Measurements from ENCODE around the gene RBAK. TPM values are rescaled to one million over a fixed set of nuclear protein-coding genes. Genes with fewer than 3 reads are reported as not detected.
"Not testable (repeated sequence)": the region's sequence is repeated elsewhere in the genome, so short reads cannot be mapped to it uniquely, and the experiment has no call there.

RBAK gene
- total RNA-seq, 2 donors from 2014 or later: 8.3 to 15.9 TPM

GRCh38 chr7:5063698-5064097 lies 18.0 kb downstream of the RBAK start:
- no peak for ATAC-seq (ENCODE audit: insufficient number of reproducible peaks, low FRiP score, low read depth)
- no peak for TF ChIP-seq CTCF (IDR thresholded peaks at IDR 0.05)
- H3K27me3 ChIP-seq (replicated peaks; ENCODE audit: insufficient read depth): no peaks in the 10 kb centered on the region
- H3K4me3 ChIP-seq: no peak overlapping the region
- peaks cover 64% of the 10 kb centered on the region for H3K36me3 ChIP-seq
- peaks cover 93% of the 10 kb centered on the region for H3K9me3 ChIP-seq
- H3K4me1 ChIP-seq (ENCODE audit: control insufficient read depth in 1 of 2, low read depth in 2 of 2): no peaks in the 10 kb centered on the region
- DNase-seq (ENCODE audit: low spot score): no peak
- no peak overlapping the region for H3K27ac ChIP-seq

DNA sequence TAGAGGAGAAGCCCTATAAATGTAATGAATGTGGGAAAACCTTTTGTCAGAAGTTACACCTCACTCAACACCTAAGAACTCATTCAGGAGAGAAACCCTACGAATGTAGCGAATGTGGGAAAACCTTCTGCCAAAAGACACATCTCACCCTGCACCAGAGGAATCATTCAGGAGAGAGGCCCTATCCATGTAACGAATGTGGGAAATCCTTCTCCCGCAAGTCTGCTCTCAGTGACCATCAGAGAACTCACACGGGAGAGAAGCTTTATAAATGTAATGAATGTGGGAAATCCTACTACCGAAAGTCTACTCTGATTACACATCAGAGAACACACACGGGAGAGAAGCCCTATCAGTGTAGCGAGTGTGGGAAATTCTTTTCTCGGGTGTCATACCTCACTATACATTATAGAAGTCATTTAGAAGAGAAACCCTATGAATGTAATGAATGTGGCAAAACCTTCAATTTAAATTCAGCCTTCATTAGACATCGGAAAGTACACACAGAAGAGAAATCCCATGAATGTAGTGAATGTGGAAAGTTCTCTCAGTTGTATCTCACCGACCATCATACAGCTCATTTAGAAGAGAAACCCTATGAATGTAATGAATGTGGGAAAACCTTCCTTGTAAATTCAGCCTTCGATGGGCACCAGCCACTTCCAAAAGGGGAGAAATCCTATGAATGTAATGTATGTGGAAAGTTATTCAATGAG lies 18.9 kb downstream of the RBAK start:
- no peaks in the 10 kb centered on the region for H3K4me1 ChIP-seq (ENCODE audit: control insufficient read depth in 1 of 2, low read depth in 2 of 2)
- TF ChIP-seq CTCF (IDR thresholded peaks at IDR 0.05): no peak
- peaks cover 95% of the 10 kb centered on the region for H3K9me3 ChIP-seq
- ATAC-seq (ENCODE audit: insufficient number of reproducible peaks, low FRiP score, low read depth) (no peak), DNase-seq (ENCODE audit: low spot score) (no peak)
- no peaks in the 10 kb centered on the region for H3K27me3 ChIP-seq (replicated peaks; ENCODE audit: insufficient read depth)
- H3K4me3 ChIP-seq: peak overlapping the region; percentile 36
- no peak overlapping the region for H3K27ac ChIP-seq
- H3K36me3 ChIP-seq: peaks cover 55% of the 10 kb centered on the region

- DNase-seq (ENCODE audit: low spot score) (no peak), ATAC-seq (ENCODE audit: insufficient number of reproducible peaks, low FRiP score, low read depth) (no peak)
- Histone ChIP-seq H3K9me3 (peaks cover 100% of the 10 kb centered on the region), H3K4me1 (ENCODE audit: control insufficient read depth in 1 of 2, low read depth in 2 of 2) (no peaks in the 10 kb centered on the region), H3K27ac (no peak overlapping the region), H3K4me3 (no peak overlapping the region), H3K27me3 (replicated peaks; ENCODE audit: insufficient read depth) (no peaks in the 10 kb centered on the region), H3K36me3 (peaks cover 50% of the 10 kb centered on the region)
- TF ChIP-seq CTCF (IDR thresholded peaks at IDR 0.05): no peak
These were observed 19.4 kb downstream of the RBAK start for GRCh38 chr7:5065107-5065407.

DNA sequence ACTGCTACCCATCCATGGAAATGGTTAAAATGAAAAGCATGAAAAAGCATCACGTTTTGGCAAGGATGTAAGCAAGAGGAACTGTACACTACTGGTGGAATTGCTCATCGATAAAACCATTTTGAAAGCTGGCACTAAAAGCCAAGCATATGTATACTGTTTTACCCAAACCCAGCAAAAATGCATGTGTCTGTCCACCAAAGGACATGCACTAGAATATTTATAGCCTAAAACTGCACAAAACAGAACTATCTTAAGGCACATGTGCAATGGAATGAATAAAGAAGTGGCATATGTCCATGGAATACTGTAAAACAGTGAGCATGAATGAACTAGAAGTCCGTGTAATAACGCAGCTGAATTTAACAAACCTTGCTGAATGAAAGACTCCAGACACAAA lies 22.9 kb downstream of the RBAK start:
- DNase-seq (ENCODE audit: low spot score) (no peak), ATAC-seq (ENCODE audit: insufficient number of reproducible peaks, low FRiP score, low read depth) (no peak)
- TF ChIP-seq CTCF (IDR thresholded peaks at IDR 0.05): no peak
- Histone ChIP-seq H3K27me3 (replicated peaks; ENCODE audit: insufficient read depth) (no peaks in the 10 kb centered on the region), H3K36me3 (peaks cover 16% of the 10 kb centered on the region), H3K4me3 (no peak overlapping the region), H3K4me1 (ENCODE audit: control insufficient read depth in 1 of 2, low read depth in 2 of 2) (no peaks in the 10 kb centered on the region), H3K27ac (no peak overlapping the region), H3K9me3 (peaks cover 76% of the 10 kb centered on the region)

GRCh38 chr7:5070206-5070605 lies 24.5 kb downstream of the RBAK start:
- no peak for TF ChIP-seq CTCF (IDR thresholded peaks at IDR 0.05)
- DNase-seq (ENCODE audit: low spot score) (no peak), ATAC-seq (ENCODE audit: insufficient number of reproducible peaks, low FRiP score, low read depth) (no peak)
- Histone ChIP-seq H3K36me3 (no peaks in the 10 kb centered on the region), H3K9me3 (peaks cover 59% of the 10 kb centered on the region), H3K27me3 (replicated peaks; ENCODE audit: insufficient read depth) (no peaks in the 10 kb centered on the region), H3K4me3 (no peak overlapping the region), H3K27ac (no peak overlapping the region), H3K4me1 (ENCODE audit: control insufficient read depth in 1 of 2, low read depth in 2 of 2) (no peaks in the 10 kb centered on the region)

DNA sequence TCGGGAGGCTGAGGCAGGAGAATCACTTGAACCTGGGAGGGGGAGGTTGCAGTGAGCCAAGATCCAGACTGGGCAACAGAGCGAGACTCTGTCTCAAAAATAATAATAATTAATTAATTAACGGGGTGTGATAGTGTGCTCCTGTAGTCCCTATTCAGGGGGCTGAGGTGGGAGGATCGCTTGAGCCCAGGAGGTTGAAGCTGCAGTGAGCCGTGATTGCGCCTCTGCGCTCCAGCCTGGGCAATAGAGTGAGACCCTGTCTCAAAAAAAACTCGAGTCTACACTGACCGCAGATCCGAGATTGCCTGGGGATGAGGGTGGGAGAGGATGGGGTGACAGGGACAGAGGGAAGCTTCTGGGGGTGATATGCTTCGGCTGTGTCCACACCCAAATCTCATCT lies 29.5 kb downstream of the RBAK start:
- H3K4me1 ChIP-seq (ENCODE audit: control insufficient read depth in 1 of 2, low read depth in 2 of 2); H3K27me3 ChIP-seq (replicated peaks; ENCODE audit: insufficient read depth); ATAC-seq (ENCODE audit: insufficient number of reproducible peaks, low FRiP score, low read depth); H3K27ac ChIP-seq; H3K36me3 ChIP-seq; H3K4me3 ChIP-seq; DNase-seq (ENCODE audit: low spot score); H3K9me3 ChIP-seq: not testable (repeated sequence)

Data from thoracic aorta (tissue), 2 donors.